C4-2B (cell line): Measurements from ENCODE around the gene GRHL1.

ENCODE experiments used
- H3K27ac ChIP-seq: fragments of 450-650 bp; 2 replicates; pipeline ENCODE4 v1.5.1; 2017
- ZFX ChIP-seq: fragments of 450-650 bp; IDR thresholded peaks from 2 replicates; pipeline ENCODE4 v1.6.1; 2017
- TF ChIP-seq, protein P1 (sequence below): fragments of 450-650 bp; conservative IDR thresholded peaks from 2 replicates; pipeline ENCODE4 v1.5.1; 2017; ENCODE audit warnings: mild to moderate bottlenecking

Gene GRHL1

DNA sequence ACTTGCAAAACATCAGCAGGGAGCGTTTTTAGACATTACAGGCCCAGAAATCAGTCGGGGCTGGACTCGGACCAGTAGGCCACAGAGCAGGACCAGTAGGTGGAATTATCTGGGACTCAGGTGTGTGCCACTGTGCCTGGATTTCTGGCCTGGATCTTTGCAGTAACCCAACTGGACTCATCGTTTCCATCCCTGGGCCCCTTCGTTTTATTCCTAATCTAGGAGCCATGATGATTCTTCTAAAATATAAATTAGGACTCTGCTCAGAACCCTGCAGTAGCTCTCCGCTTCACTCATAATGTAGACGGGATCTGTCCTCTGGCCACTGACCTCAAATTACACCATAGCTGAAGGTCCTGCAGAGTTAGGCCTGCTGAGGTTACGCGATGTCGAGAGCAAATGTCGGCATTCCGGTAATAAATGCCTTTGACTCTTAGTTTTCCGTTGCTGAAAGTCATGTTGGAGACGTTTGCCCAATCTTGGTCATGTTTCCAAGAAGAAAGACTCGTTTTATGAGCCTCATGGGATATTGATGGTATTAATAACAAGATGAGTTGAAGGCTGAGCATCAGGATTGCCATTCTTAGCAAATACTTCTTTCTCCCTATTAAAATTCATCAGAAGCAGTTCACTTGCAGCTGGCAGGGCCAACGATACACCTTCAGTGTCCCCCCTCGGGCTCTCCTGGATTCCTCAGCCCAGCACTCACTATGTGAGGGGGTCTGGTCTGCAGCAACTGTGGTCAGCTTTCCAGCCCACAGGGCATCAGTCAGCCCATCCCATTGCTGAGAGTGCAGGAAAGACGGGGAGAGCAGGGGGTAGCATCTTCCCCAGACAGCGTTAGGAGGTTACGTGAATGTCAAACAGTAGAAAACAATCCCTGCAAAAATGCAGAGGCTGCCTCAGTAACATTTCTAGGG lies 52.0 kb downstream of the GRHL1 start:
- H3K27ac ChIP-seq, result no peak overlapping the region
- TF ChIP-seq, protein P1, sequence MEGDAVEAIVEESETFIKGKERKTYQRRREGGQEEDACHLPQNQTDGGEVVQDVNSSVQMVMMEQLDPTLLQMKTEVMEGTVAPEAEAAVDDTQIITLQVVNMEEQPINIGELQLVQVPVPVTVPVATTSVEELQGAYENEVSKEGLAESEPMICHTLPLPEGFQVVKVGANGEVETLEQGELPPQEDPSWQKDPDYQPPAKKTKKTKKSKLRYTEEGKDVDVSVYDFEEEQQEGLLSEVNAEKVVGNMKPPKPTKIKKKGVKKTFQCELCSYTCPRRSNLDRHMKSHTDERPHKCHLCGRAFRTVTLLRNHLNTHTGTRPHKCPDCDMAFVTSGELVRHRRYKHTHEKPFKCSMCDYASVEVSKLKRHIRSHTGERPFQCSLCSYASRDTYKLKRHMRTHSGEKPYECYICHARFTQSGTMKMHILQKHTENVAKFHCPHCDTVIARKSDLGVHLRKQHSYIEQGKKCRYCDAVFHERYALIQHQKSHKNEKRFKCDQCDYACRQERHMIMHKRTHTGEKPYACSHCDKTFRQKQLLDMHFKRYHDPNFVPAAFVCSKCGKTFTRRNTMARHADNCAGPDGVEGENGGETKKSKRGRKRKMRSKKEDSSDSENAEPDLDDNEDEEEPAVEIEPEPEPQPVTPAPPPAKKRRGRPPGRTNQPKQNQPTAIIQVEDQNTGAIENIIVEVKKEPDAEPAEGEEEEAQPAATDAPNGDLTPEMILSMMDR, result no peak
- TF ChIP-seq ZFX, result no peak

DNA sequence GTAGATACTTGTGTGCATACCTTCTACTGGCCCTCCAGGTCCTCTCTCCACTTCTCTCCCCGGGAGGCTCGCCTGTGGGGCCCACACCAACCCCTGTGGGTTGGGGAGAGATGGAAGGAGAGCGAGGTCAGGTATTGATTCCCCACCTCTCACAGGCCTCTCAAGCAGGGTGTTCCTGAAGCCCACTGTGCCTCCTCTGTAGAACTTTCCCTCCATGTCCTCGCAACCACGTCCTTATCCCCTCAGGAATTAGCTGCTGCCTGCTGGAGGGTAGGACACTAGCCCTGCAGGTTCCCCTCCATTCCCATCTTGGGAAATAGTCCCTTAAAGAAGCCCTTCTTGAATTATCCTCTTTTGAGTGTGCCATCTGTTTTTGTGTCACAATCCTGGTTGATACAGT lies 52.9 kb downstream of the GRHL1 start:
- H3K27ac ChIP-seq, result no peak overlapping the region
- TF ChIP-seq ZFX, result no peak

DNA sequence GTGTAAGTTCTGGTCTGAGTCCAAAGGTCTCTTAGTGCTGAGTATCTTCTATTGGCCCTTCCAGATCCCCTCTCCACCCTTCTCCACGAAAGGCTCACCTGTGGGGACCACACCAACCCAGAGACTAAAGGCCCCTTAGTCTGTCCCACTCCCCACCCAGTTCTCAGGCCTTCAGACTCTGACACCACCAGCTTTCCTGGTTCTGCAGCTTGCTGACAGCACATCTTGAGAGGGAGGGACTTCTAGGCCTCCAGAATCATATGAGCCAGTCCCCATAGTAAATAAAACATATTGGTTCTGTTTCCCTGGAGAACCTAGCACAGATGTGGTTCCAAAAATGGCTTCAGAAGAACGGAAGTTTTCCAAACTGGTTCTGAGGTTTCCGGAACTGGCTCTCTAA lies 53.3 kb downstream of the GRHL1 start:
- TF ChIP-seq, protein P1, result no peak
- TF ChIP-seq ZFX, result no peak
- no peak overlapping the region for H3K27ac ChIP-seq

DNA sequence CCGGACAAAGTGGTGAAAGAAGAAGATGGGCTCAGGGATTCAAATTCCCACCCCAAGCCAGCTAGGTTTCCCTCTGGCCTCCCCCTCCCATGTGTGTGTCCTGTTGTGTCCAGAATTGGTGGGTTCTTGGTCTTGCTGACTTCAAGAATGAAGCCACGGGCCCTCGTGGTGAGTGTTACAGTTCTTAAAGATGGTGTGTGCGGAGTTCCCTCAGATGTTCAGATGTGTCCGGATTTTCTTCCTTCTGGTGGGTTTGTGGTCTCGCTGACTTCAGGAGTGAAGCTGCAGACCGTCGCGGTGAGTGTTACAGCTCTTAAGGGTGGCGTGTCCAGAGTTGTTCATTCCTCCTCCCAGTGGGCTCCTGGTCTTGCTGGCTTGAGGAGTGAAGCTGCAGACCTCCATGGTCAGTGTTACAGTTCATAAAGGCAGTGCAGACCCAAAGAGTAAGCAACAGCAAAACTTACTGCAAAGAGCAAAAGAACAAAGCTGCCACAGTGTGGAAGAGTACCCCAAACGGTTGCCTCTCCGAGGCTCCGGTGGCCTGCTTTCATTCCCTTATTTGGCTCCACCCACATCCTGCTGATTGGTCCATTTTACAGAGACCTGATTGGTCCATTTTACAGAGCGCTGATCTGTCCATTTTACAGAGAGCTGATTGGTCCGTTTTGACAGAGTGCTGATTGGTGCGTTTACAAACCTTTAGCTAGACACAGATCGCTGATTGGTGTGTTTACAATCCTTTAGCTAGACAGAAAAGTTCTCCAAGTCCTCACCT lies 54.2 kb downstream of the GRHL1 start:
- H3K27ac ChIP-seq, result no peak overlapping the region
- no peak for TF ChIP-seq ZFX
- TF ChIP-seq, protein P1, result no peak

DNA sequence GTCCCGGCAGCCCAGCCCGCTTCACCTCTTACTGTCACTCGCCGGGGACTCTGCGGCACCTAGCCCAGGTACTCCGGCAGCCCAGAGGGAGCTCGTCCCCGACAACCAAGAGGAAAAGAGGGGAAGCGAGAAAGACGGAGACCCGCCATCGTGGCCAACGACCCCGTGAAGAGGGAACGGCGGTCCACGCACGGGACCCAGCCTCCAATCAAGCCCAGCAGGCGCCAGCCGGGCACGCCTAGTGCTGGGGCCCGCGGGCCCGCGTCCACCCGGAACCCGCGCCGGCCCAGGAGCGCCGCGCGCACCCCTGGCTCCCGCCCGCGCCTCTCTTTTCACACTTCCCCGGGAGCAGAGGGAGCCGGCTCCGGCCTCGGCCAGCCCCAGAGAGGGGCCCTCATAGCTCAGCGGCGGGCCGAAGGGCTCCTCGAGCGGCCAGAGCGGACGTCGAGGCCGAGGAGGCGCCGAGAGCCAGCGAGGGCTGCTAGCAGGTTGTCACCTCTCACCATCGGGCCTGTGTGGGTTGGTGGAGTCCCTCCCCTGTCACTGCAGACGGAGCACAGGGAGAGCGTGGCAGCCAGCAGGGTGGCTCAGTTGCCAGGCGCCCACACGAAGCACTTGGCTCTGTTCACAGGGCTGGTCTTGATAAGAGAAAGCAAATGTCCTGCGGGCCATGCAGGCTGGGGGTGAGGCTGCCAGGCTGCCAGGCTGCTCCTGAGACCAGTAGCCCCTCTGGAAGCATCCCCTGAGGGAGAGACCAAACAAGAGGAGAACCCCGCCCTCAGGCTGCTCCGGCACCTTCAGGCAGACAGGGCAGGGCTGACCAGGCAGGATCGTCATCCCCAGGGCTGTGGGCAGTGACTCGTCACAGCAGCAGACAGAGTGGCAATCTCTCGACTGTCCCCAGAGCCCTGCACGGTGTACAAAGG lies 55.0 kb downstream of the GRHL1 start:
- no peak overlapping the region for H3K27ac ChIP-seq
- TF ChIP-seq ZFX, result no peak
- TF ChIP-seq, protein P1, result no peak

DNA sequence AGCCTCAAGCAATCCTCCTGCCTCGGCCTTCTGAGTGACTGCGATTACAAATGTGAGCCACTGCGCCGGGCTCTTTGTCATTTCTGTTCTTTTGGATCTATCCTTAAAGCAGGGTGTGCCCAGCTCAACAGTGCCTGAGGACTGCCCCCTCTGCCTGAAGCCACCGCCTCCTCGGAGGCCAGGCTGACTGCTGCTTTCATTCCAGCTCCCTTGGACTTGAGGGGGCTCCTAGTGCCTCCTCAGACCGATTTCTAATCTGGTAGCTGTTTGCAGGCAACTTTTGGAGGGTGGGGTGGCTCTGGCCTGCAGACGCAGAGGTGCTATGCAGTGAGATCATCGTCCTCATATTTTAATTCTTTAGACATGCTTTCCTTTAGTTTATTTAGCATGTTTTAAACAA lies 55.9 kb downstream of the GRHL1 start:
- TF ChIP-seq, protein P1, result no peak
- no peak for TF ChIP-seq ZFX
- no peak overlapping the region for H3K27ac ChIP-seq
